ENCODE measurements around the gene SLC12A4. TPM values are rescaled to one million over a fixed set of nuclear protein-coding genes. Genes with fewer than 3 reads are reported as not detected.

The SLC12A4 gene
- total and polyA plus RNA-seq, 4 donors, result 8.0 to 37.3 (median 17.1) TPM

DNA sequence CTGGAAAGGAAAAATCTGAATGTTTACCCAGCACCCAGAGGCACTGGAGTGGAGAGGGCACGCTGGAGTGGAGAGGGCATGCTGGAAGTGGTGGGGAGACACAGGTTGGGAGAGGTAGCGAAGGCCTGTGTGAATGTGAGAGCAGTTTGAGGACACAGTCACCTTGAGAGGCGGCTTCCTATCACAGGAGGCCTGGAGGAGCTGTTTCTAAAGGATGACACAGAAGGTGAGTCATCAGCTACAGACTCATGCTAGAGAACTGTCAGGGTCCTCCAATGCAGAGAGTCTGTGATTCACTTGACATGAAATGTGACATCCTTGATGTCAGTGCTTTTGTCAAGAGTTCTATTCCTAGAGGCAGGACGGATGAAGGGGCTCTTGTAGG is 50.6 kb downstream of the SLC12A4 start:
- Histone ChIP-seq H3K36me3 (ENCODE audit: control insufficient read depth in 4 of 4, insufficient read depth in 3 of 4, low read depth in 1 of 4, low read length in 3 of 4) (peaks cover 0 to 7% (median 3%) of the 10 kb centered on the region in 4 donors), H3K27ac (ENCODE audit: low read depth in 1 of 2, low read length in 2 of 2) (no peak overlapping the region), H3K4me1 (ENCODE audit: control insufficient read depth in 4 of 4, insufficient read depth in 4 of 4, low read length in 3 of 4) (peaks cover 11 to 35% (median 26%) of the 10 kb centered on the region in 4 donors), H3K4me3 (ENCODE audit: low read depth in 1 of 3, low read length in 3 of 3) (no peak overlapping the region), H3K27me3 (ENCODE audit: control insufficient read depth in 4 of 4, insufficient read depth in 4 of 4, low read length in 3 of 4) (no peaks in the 10 kb centered on the region), H3K9me3 (ENCODE audit: control insufficient read depth in 4 of 4, low read length in 3 of 4) (no peaks in the 10 kb centered on the region), H3K9ac (ENCODE audit: low read depth in 1 of 2, low read length in 2 of 2) (no peak overlapping the region)
- no peak for TF ChIP-seq RAD21 (IDR thresholded peaks at IDR 0.05)
- TF ChIP-seq, protein P1, sequence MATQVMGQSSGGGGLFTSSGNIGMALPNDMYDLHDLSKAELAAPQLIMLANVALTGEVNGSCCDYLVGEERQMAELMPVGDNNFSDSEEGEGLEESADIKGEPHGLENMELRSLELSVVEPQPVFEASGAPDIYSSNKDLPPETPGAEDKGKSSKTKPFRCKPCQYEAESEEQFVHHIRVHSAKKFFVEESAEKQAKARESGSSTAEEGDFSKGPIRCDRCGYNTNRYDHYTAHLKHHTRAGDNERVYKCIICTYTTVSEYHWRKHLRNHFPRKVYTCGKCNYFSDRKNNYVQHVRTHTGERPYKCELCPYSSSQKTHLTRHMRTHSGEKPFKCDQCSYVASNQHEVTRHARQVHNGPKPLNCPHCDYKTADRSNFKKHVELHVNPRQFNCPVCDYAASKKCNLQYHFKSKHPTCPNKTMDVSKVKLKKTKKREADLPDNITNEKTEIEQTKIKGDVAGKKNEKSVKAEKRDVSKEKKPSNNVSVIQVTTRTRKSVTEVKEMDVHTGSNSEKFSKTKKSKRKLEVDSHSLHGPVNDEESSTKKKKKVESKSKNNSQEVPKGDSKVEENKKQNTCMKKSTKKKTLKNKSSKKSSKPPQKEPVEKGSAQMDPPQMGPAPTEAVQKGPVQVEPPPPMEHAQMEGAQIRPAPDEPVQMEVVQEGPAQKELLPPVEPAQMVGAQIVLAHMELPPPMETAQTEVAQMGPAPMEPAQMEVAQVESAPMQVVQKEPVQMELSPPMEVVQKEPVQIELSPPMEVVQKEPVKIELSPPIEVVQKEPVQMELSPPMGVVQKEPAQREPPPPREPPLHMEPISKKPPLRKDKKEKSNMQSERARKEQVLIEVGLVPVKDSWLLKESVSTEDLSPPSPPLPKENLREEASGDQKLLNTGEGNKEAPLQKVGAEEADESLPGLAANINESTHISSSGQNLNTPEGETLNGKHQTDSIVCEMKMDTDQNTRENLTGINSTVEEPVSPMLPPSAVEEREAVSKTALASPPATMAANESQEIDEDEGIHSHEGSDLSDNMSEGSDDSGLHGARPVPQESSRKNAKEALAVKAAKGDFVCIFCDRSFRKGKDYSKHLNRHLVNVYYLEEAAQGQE (IDR thresholded peaks at IDR 0.05), result no peak
- TF ChIP-seq SP1 (IDR thresholded peaks at IDR 0.05), result no peak
- TF ChIP-seq, protein P2, sequence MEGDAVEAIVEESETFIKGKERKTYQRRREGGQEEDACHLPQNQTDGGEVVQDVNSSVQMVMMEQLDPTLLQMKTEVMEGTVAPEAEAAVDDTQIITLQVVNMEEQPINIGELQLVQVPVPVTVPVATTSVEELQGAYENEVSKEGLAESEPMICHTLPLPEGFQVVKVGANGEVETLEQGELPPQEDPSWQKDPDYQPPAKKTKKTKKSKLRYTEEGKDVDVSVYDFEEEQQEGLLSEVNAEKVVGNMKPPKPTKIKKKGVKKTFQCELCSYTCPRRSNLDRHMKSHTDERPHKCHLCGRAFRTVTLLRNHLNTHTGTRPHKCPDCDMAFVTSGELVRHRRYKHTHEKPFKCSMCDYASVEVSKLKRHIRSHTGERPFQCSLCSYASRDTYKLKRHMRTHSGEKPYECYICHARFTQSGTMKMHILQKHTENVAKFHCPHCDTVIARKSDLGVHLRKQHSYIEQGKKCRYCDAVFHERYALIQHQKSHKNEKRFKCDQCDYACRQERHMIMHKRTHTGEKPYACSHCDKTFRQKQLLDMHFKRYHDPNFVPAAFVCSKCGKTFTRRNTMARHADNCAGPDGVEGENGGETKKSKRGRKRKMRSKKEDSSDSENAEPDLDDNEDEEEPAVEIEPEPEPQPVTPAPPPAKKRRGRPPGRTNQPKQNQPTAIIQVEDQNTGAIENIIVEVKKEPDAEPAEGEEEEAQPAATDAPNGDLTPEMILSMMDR (IDR thresholded peaks at IDR 0.05; ENCODE audit: low read depth, low read length, missing input control), result no peak
- TF ChIP-seq, protein P3, sequence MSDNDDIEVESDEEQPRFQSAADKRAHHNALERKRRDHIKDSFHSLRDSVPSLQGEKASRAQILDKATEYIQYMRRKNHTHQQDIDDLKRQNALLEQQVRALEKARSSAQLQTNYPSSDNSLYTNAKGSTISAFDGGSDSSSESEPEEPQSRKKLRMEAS (IDR thresholded peaks at IDR 0.05), result no peak
- TF ChIP-seq, protein P4, sequence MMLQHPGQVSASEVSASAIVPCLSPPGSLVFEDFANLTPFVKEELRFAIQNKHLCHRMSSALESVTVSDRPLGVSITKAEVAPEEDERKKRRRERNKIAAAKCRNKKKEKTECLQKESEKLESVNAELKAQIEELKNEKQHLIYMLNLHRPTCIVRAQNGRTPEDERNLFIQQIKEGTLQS (IDR thresholded peaks at IDR 0.05), result no peak
- no peak for TF ChIP-seq EGR1 (IDR thresholded peaks at IDR 0.05; ENCODE audit: low read depth in 2 of 2)
- no peak for TF ChIP-seq HNF4G (IDR thresholded peaks at IDR 0.05)
- no peak for TF ChIP-seq TAF1 (conservative IDR thresholded peaks at IDR 0.05)
- TF ChIP-seq NR2F2 (IDR thresholded peaks at IDR 0.05), result no peak
- no peak for TF ChIP-seq JUND (IDR thresholded peaks at IDR 0.05)
- no peak for TF ChIP-seq HNF4A (conservative IDR thresholded peaks at IDR 0.05)
- TF ChIP-seq YY1 (IDR thresholded peaks at IDR 0.05), result no peak
- no peak for TF ChIP-seq FOXA1 (IDR thresholded peaks at IDR 0.05)
- TF ChIP-seq FOXA2 (IDR thresholded peaks at IDR 0.05), result no peak
- TF ChIP-seq GABPA (IDR thresholded peaks at IDR 0.05 in 1 of 2, conservative IDR thresholded peaks at IDR 0.05 in 1 of 2), result no peak
- TF ChIP-seq RXRA (IDR thresholded peaks at IDR 0.05), result no peak
- TF ChIP-seq, protein P5, sequence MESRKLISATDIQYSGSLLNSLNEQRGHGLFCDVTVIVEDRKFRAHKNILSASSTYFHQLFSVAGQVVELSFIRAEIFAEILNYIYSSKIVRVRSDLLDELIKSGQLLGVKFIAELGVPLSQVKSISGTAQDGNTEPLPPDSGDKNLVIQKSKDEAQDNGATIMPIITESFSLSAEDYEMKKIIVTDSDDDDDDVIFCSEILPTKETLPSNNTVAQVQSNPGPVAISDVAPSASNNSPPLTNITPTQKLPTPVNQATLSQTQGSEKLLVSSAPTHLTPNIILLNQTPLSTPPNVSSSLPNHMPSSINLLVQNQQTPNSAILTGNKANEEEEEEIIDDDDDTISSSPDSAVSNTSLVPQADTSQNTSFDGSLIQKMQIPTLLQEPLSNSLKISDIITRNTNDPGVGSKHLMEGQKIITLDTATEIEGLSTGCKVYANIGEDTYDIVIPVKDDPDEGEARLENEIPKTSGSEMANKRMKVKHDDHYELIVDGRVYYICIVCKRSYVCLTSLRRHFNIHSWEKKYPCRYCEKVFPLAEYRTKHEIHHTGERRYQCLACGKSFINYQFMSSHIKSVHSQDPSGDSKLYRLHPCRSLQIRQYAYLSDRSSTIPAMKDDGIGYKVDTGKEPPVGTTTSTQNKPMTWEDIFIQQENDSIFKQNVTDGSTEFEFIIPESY (IDR thresholded peaks at IDR 0.05), result no peak
- WGBS, result 89% methylated on average over 4 of the region's 4 CpGs
- DNase-seq (ENCODE audit: low spot score), result no peak

Measured in liver (tissue), 9 donors.